Gastroesophageal sphincter (tissue), 3 donors: ENCODE results near the gene ALG12.

Experiments used
- CTCF ChIP-seq, 4 experiments: fragments of 200-600 bp in 2 of 4; fragments of 450-650 bp in 2 of 4; sonication (generic) in 1 of 4; IDR thresholded peaks; one replicate each; pipeline ENCODE4 v1.5.1; 2017 to 2019; ENCODE audit warnings: antibody characterized with exemption in 4 of 4, mild to moderate bottlenecking in 2 of 4, moderate library complexity in 2 of 4
- POLR2A ChIP-seq, 2 donors: fragments of 450-650 bp; IDR thresholded peaks; one replicate each; pipeline ENCODE4 v1.6.1; 2017; ENCODE audit warnings: antibody characterized with exemption in 2 of 2, mild to moderate bottlenecking in 2 of 2, moderate library complexity in 1 of 2

- TF ChIP-seq CTCF (IDR thresholded peaks at IDR 0.05) (no peak), POLR2A (IDR thresholded peaks at IDR 0.05) (no peak)
These were observed 59.4 kb downstream of the ALG12 start for GRCh38 chr22:49858827-49859226.
